Thyroid gland (tissue), 4 donors: ENCODE data around the gene POLR3B.

Source experiments
- POLR2A ChIP-seq, 2 donors: fragments of 450-650 bp; IDR thresholded peaks; one replicate each; pipeline ENCODE4 v1.6.1; 2017; ENCODE audit warnings: antibody characterized with exemption in 2 of 2, mild to moderate bottlenecking in 2 of 2, moderate library complexity in 1 of 2
- TF ChIP-seq, protein P1 (sequence below), 6 experiments: fragments of 200-600 bp in 3 of 6; fragments of 450-650 bp in 3 of 6; sonication (generic) in 3 of 6; IDR thresholded peaks; one replicate each; pipeline ENCODE4 v1.5.1; 2016 to 2019; ENCODE audit warnings: antibody characterized with exemption in 6 of 6, mild to moderate bottlenecking in 2 of 6, inconsistent platforms in 1 of 6, moderate library complexity in 1 of 6

DNA sequence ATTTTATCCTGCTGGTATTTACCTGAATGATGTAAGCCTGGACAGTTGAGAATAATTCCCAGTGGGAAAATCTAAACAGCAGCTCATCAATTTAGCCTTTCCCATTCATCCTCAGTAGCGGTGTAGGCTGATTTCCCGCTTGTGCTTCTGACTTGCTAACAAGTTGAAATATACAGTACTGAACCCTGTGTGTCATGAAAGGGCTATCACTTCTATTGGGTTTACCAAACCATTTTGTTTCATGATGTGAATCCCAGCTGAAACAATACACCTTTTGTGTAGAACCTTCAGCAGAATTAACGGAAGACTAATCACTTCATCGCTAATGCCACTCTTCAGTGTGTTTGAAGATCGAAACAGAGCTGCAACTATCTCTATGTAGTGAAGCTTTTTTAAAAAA, 88.4 kb downstream of the POLR3B start:
- TF ChIP-seq, protein P1, sequence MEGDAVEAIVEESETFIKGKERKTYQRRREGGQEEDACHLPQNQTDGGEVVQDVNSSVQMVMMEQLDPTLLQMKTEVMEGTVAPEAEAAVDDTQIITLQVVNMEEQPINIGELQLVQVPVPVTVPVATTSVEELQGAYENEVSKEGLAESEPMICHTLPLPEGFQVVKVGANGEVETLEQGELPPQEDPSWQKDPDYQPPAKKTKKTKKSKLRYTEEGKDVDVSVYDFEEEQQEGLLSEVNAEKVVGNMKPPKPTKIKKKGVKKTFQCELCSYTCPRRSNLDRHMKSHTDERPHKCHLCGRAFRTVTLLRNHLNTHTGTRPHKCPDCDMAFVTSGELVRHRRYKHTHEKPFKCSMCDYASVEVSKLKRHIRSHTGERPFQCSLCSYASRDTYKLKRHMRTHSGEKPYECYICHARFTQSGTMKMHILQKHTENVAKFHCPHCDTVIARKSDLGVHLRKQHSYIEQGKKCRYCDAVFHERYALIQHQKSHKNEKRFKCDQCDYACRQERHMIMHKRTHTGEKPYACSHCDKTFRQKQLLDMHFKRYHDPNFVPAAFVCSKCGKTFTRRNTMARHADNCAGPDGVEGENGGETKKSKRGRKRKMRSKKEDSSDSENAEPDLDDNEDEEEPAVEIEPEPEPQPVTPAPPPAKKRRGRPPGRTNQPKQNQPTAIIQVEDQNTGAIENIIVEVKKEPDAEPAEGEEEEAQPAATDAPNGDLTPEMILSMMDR (IDR thresholded peaks at IDR 0.05), result no peak
- TF ChIP-seq POLR2A (IDR thresholded peaks at IDR 0.05), result no peak
